Suprapubic skin (tissue), 4 donors: ENCODE measurements around the gene SEPTIN10. TPM values are rescaled to one million over a fixed set of nuclear protein-coding genes. Genes with fewer than 3 reads are reported as not detected.

Source experiments
- DNase-seq, 2 donors: peaks; one replicate each; pipeline ENCODE4 v3.0.0-alpha.2; 2019; ENCODE audit warnings: low spot score in 2 of 2
- H3K27ac ChIP-seq: fragments of 200-600 bp; sonication (generic); one replicate; pipeline ENCODE4 v1.5.1; 2019
- H3K27me3 ChIP-seq: fragments of 200-600 bp; sonication (generic); one replicate; pipeline ENCODE4 v1.5.1; 2019
- H3K36me3 ChIP-seq: fragments of 200-600 bp; sonication (generic); one replicate; pipeline ENCODE4 v1.5.1; 2019
- H3K4me1 ChIP-seq: fragments of 200-600 bp; sonication (generic); one replicate; pipeline ENCODE4 v1.5.1; 2019
- H3K4me3 ChIP-seq: fragments of 200-600 bp; sonication (generic); one replicate; pipeline ENCODE4 v1.5.1; 2019; ENCODE audit warnings: mild to moderate bottlenecking
- H3K9me3 ChIP-seq: fragments of 200-600 bp; sonication (generic); one replicate; pipeline ENCODE4 v1.5.1; 2019
- EP300 ChIP-seq: sonication (generic); formaldehyde crosslinking; IDR thresholded peaks from one replicate; pipeline ENCODE4 v1.6.1; 2017; ENCODE audit warnings: antibody characterized with exemption
- POLR2A ChIP-seq, 2 donors: fragments of 450-650 bp; IDR thresholded peaks; one replicate each; pipeline ENCODE4 v1.6.1; 2017; ENCODE audit warnings: antibody characterized with exemption in 2 of 2, mild to moderate bottlenecking in 2 of 2, moderate library complexity in 2 of 2
- POLR2AphosphoS5 ChIP-seq, 3 donors: sonication (generic); formaldehyde crosslinking; IDR thresholded peaks; one replicate each; pipeline ENCODE4 v1.6.1; 2017; ENCODE audit warnings: antibody characterized with exemption in 3 of 3
- WGBS: methylation state at CpG from one replicate; pipeline ENCODE4 v1.1.5; 2018; 5-methylcytosine and 5-hydroxymethylcytosine counted together
- total RNA-seq, 4 donors: library from RNA; depleted of rRNA; stranded (reverse); fragments of >200 nt; gene quantifications; one replicate each; pipeline ENCODE4 v1.1.0, GENCODE V29; 2016
- TF ChIP-seq, protein P1 (sequence below), 2 donors: fragments of 200-600 bp in 1 of 2; fragments of 450-650 bp in 1 of 2; sonication (generic) in 1 of 2; IDR thresholded peaks; one replicate each; pipeline ENCODE4 v1.5.1; 2016 to 2019; ENCODE audit warnings: antibody characterized with exemption in 2 of 2, mild to moderate bottlenecking in 1 of 2, moderate library complexity in 1 of 2

The SEPTIN10 gene
- total RNA-seq, 4 donors from 2014 or later, result 92.7 to 152 (median 110) TPM

DNA sequence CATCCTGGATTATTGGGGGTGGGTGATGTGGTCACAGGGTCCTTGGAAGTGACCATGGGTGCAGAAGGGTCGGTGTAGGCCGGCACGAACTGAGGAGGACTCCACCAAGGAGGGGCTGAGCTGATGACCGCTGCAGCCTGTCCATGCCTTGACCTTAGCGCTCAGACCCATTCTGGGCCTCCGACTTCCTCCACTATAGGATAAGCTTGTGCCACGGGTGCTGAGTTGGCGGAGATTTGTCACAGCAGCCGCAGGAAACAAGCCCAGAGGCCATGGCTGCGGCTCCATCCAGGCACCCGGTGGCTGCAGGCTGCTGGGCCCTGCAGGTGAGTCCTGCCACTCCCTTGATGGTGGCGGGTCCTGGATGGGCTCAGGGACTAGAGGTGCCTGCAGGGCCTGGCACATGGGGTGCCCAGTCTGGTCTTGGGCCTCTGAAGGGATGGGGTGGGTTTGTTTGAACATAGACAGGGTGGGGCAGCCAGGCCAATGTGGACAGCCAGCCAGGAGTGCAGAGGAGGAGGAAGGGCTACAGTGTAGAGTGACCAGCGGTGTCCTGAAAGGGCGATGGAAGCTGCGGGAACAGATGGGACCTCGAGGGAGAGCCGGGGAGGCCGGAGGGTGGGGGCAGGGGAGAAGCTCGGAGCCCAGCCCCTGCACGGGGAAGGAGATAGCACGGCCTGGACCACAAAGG lies 84.8 kb downstream of the SEPTIN10 start:
- 86% methylated on average over 19 of the region's 21 CpGs for WGBS
- no peak overlapping the region for H3K27ac ChIP-seq
- H3K36me3 ChIP-seq, result no peaks in the 10 kb centered on the region
- peak in 1 of 2 donors; percentile 77 for DNase-seq
- TF ChIP-seq POLR2AphosphoS5 (IDR thresholded peaks at IDR 0.05) (no peak), EP300 (no peak), POLR2A (IDR thresholded peaks at IDR 0.05) (no peak)
- TF ChIP-seq, protein P1, sequence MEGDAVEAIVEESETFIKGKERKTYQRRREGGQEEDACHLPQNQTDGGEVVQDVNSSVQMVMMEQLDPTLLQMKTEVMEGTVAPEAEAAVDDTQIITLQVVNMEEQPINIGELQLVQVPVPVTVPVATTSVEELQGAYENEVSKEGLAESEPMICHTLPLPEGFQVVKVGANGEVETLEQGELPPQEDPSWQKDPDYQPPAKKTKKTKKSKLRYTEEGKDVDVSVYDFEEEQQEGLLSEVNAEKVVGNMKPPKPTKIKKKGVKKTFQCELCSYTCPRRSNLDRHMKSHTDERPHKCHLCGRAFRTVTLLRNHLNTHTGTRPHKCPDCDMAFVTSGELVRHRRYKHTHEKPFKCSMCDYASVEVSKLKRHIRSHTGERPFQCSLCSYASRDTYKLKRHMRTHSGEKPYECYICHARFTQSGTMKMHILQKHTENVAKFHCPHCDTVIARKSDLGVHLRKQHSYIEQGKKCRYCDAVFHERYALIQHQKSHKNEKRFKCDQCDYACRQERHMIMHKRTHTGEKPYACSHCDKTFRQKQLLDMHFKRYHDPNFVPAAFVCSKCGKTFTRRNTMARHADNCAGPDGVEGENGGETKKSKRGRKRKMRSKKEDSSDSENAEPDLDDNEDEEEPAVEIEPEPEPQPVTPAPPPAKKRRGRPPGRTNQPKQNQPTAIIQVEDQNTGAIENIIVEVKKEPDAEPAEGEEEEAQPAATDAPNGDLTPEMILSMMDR (IDR thresholded peaks at IDR 0.05), result no peak
- H3K4me1 ChIP-seq, result peaks cover 11% of the 10 kb centered on the region
- H3K4me3 ChIP-seq, result no peak overlapping the region
- no peaks in the 10 kb centered on the region for H3K9me3 ChIP-seq
- H3K27me3 ChIP-seq, result no peaks in the 10 kb centered on the region

- no peak overlapping the region for H3K4me3 ChIP-seq
- 84% methylated on average over 12 of the region's 16 CpGs for WGBS
- H3K4me1 ChIP-seq, result peaks cover 11% of the 10 kb centered on the region
- TF ChIP-seq POLR2A (IDR thresholded peaks at IDR 0.05), result no peak
- TF ChIP-seq POLR2AphosphoS5 (IDR thresholded peaks at IDR 0.05), result no peak
- no peak for TF ChIP-seq EP300
- TF ChIP-seq, protein P1 (IDR thresholded peaks at IDR 0.05), result no peak
- DNase-seq, result peak in 1 of 2 donors; percentile 49
- no peaks in the 10 kb centered on the region for H3K36me3 ChIP-seq
- H3K9me3 ChIP-seq, result no peaks in the 10 kb centered on the region
- no peak overlapping the region for H3K27ac ChIP-seq
- H3K27me3 ChIP-seq, result no peaks in the 10 kb centered on the region
Observed at GRCh38 chr2:109527846-109528705, 85.7 kb downstream of the SEPTIN10 start.

- Histone ChIP-seq H3K27ac (no peak overlapping the region), H3K4me3 (no peak overlapping the region), H3K4me1 (peaks cover 11% of the 10 kb centered on the region), H3K9me3 (no peaks in the 10 kb centered on the region), H3K27me3 (no peaks in the 10 kb centered on the region), H3K36me3 (no peaks in the 10 kb centered on the region)
- WGBS, result 95% methylated on average over 6 of the region's 6 CpGs
- DNase-seq, result peak in 1 of 2 donors; percentile 28
- TF ChIP-seq, protein P1 (IDR thresholded peaks at IDR 0.05), result no peak
- no peak for TF ChIP-seq POLR2AphosphoS5 (IDR thresholded peaks at IDR 0.05)
- TF ChIP-seq POLR2A (IDR thresholded peaks at IDR 0.05), result no peak
- TF ChIP-seq EP300, result no peak
Observed at GRCh38 chr2:109527079-109527478, 86.7 kb downstream of the SEPTIN10 start.

GRCh38 chr2:109526442-109526970 lies 87.3 kb downstream of the SEPTIN10 start:
- peak in 1 of 2 donors; percentile 61 for DNase-seq
- H3K36me3 ChIP-seq, result no peaks in the 10 kb centered on the region
- WGBS, result 85% methylated on average over 5 of the region's 11 CpGs

More at GRCh38 chr2:109526442-109526970, 87.3 kb downstream of the SEPTIN10 start:
- Histone ChIP-seq H3K27ac (no peak overlapping the region), H3K4me1 (peaks cover 11% of the 10 kb centered on the region), H3K27me3 (no peaks in the 10 kb centered on the region), H3K4me3 (no peak overlapping the region), H3K9me3 (no peaks in the 10 kb centered on the region)
- TF ChIP-seq POLR2A (IDR thresholded peaks at IDR 0.05), result no peak
- no peak for TF ChIP-seq EP300
- TF ChIP-seq, protein P1 (IDR thresholded peaks at IDR 0.05), result no peak
- no peak for TF ChIP-seq POLR2AphosphoS5 (IDR thresholded peaks at IDR 0.05)
